Measurements from ENCODE around the gene NDUFA12. TPM values are rescaled to one million over a fixed set of nuclear protein-coding genes. Genes with fewer than 3 reads are reported as not detected.

Gene NDUFA12
- total and polyA plus RNA-seq, 2 of the 13 experiments (the other 11 are each of a cell fraction or from before 2014, with no cell fraction given), result 101 to 173 TPM

GRCh38 chr12:94983321-94983720, 20.2 kb downstream of the NDUFA12 start:
- no TSS peak for BruUV-seq (replicated peaks)
- H2AFZ ChIP-seq (ENCODE audit: low read length), result no peak overlapping the region
- ChIA-PET POLR2A (no interaction called here), CTCF (ENCODE audit: low intra/inter-chr PET ratio, low total read pairs) (no interaction called here)
- no peak for FAIRE-seq
- H3K4me3 ChIP-seq (replicated peaks in 1 of 3; ENCODE audit: insufficient read depth in 1 of 3, low read depth in 2 of 3, low read length in 3 of 3), result no peak overlapping the region
- H3K9ac ChIP-seq (ENCODE audit: insufficient read depth, low read depth, low read length), result no peak overlapping the region
- H3K4me2 ChIP-seq (ENCODE audit: low read depth, low read length), result no peak overlapping the region
- intact Hi-C loops (cut with micrococcal nuclease; ENCODE audit: unreplicated experiment) (loop anchor here (5.0 kb wide), 1 partner anchor 106 kb away; no protein-coding TSS in a partner anchor), in situ Hi-C loops (cut with HindIII; ENCODE audit: extremely low pct_ligation_motif_present, low pct_unique_long_range_greater_than_20kb) (no loop called here)
- H4K20me1 ChIP-seq (ENCODE audit: insufficient read depth, low read length), result no peaks in the 10 kb centered on the region
- no peaks in the 10 kb centered on the region for H3K9me3 ChIP-seq (ENCODE audit: low read length)
- H3K79me2 ChIP-seq (ENCODE audit: insufficient read depth, low read length), result peaks cover 3% of the 10 kb centered on the region
- 100% methylated on average over 2 of the region's 2 CpGs for WGBS (ENCODE audit: low lambda C conversion rate)
- no peaks in the 10 kb centered on the region for H3K4me1 ChIP-seq (ENCODE audit: insufficient read depth, low read length)
- no peak overlapping the region for H3K27ac ChIP-seq (ENCODE audit: extremely low read length, insufficient read depth, low read length)
- no peak for DNase-seq (ENCODE audit: low spot score)
- H3K27me3 ChIP-seq (ENCODE audit: control insufficient read depth in 1 of 2, insufficient read depth in 2 of 2, low read length in 2 of 2), result no peaks in the 10 kb centered on the region
- TF ChIP-seq RFX1 (IDR thresholded peaks at IDR 0.05) (no peak), IRF2 (CRISPR knock-in tag; IDR thresholded peaks at IDR 0.05) (no peak), FOXC1 (CRISPR knock-in tag; IDR thresholded peaks at IDR 0.05; ENCODE audit: borderline replicate concordance) (no peak), HNRNPL (IDR thresholded peaks at IDR 0.05; ENCODE audit: low read depth, low read length) (no peak)
- peaks cover 1 to 16% of the 10 kb centered on the region in 2 experiments; a peak in 4 of 5 replicates for H3K36me3 ChIP-seq (replicated peaks in 1 of 2; ENCODE audit: control insufficient read depth in 1 of 2, insufficient read depth in 2 of 2, low read length in 2 of 2)
- no peak for ATAC-seq

DNA sequence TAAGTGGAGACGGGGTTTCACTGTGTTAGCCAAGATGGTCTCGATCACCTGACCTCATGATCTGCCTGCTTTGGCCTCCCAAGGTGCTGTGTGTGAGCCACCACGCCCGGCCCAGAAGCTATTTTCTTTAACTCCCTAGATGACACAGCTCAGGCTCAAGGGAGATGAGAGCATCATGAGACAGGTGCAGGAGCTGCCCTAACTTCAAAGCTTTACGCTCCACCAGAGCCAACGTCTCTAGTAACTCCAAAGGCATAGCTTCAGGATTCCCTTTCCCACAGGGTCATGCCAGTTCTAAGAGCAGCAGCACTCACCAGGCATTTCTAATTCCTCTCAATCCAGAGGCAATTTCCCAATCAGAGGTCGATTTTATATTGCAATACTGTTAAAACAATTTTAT, 21.0 kb downstream of the NDUFA12 start:
- Histone ChIP-seq H3K79me2 (ENCODE audit: insufficient read depth, low read length) (peaks cover 3% of the 10 kb centered on the region), H4K20me1 (ENCODE audit: insufficient read depth, low read length) (no peaks in the 10 kb centered on the region), H2AFZ (ENCODE audit: low read length) (no peak overlapping the region), H3K27me3 (ENCODE audit: control insufficient read depth in 1 of 2, insufficient read depth in 2 of 2, low read length in 2 of 2) (no peaks in the 10 kb centered on the region; a peak in 1 of 5 replicates), H3K4me3 (replicated peaks in 1 of 3; ENCODE audit: insufficient read depth in 1 of 3, low read depth in 2 of 3, low read length in 3 of 3) (no peak overlapping the region), H3K9ac (ENCODE audit: insufficient read depth, low read depth, low read length) (no peak overlapping the region), H3K9me3 (ENCODE audit: low read length) (no peaks in the 10 kb centered on the region), H3K4me2 (ENCODE audit: low read depth, low read length) (no peak overlapping the region), H3K36me3 (replicated peaks in 1 of 2; ENCODE audit: control insufficient read depth in 1 of 2, insufficient read depth in 2 of 2, low read length in 2 of 2) (peaks cover 1 to 16% of the 10 kb centered on the region in 2 experiments; a peak in 4 of 5 replicates), H3K27ac (ENCODE audit: extremely low read length, insufficient read depth, low read length) (no peak overlapping the region), H3K4me1 (ENCODE audit: insufficient read depth, low read length) (no peaks in the 10 kb centered on the region)
- DNase-seq (ENCODE audit: low spot score) (no peak), FAIRE-seq (no peak), ATAC-seq (no peak)
- ChIA-PET POLR2A (no interaction called here), CTCF (ENCODE audit: low intra/inter-chr PET ratio, low total read pairs) (no interaction called here)
- BruUV-seq (replicated peaks), result no TSS peak
- 85% methylated on average over 7 of the region's 7 CpGs for WGBS (ENCODE audit: low lambda C conversion rate)
- in situ Hi-C loops (cut with HindIII; ENCODE audit: extremely low pct_ligation_motif_present, low pct_unique_long_range_greater_than_20kb), result no loop called here
- intact Hi-C loops (cut with micrococcal nuclease; ENCODE audit: unreplicated experiment), result loop anchor here (5.0 kb wide), 1 partner anchor 105 kb away; no protein-coding TSS in a partner anchor
- TF ChIP-seq ZNF547 (CRISPR knock-in tag; IDR thresholded peaks at IDR 0.05) (no peak), ZFP41 (CRISPR knock-in tag; IDR thresholded peaks at IDR 0.05; ENCODE audit: borderline replicate concordance) (no peak), THAP8 (CRISPR knock-in tag; IDR thresholded peaks at IDR 0.05; ENCODE audit: borderline replicate concordance) (no peak), CEBPZ (IDR thresholded peaks at IDR 0.05; ENCODE audit: low read length) (no peak), KLF6 (CRISPR knock-in tag; IDR thresholded peaks at IDR 0.05) (no peak), SUZ12 (IDR thresholded peaks at IDR 0.05; ENCODE audit: low read depth, low read length) (no peak), TBX3 (IDR thresholded peaks at IDR 0.05; ENCODE audit: borderline replicate concordance) (no peak), ZNF562 (CRISPR knock-in tag; IDR thresholded peaks at IDR 0.05; ENCODE audit: borderline replicate concordance) (no peak), ZNF124 (CRISPR knock-in tag; IDR thresholded peaks at IDR 0.05) (no peak), ZNF749 (CRISPR knock-in tag; IDR thresholded peaks at IDR 0.05; ENCODE audit: borderline replicate concordance) (no peak), TCF7L2 (IDR thresholded peaks at IDR 0.05; ENCODE audit: low read depth, low read length) (no peak)
- TF ChIP-seq, protein P1, sequence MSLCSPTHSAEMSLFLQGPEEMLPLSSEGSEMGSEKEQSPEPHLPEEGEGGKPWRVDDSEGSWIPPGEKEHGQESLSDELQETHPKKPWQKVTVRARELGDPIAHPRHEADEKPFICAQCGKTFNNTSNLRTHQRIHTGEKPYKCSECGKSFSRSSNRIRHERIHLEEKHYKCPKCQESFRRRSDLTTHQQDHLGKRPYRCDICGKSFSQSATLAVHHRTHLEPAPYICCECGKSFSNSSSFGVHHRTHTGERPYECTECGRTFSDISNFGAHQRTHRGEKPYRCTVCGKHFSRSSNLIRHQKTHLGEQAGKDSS (CRISPR knock-in tag; IDR thresholded peaks at IDR 0.05; ENCODE audit: borderline replicate concordance, low read depth), result no peak
